ENCODE measurements around the gene DTL. TPM values are rescaled to one million over a fixed set of nuclear protein-coding genes. Genes with fewer than 3 reads are reported as not detected.
A peak's percentile ranks its signal among the peaks of the same experiment; 100 is the strongest.

DTL gene
- total RNA-seq, 4 donors from 2014 or later: 0.73 to 16.0 TPM; not detected in 2

GRCh38 chr1:212045981-212046380, 10.4 kb downstream of the DTL start:
- DNase-seq: no peak
- H3K4me3 ChIP-seq: no peak overlapping the region
- no peaks in the 10 kb centered on the region for H3K4me1 ChIP-seq
- no peak overlapping the region for H3K27ac ChIP-seq
- no peaks in the 10 kb centered on the region for H3K27me3 ChIP-seq
- no peak for TF ChIP-seq POLR2A (IDR thresholded peaks at IDR 0.05)
- TF ChIP-seq CTCF (IDR thresholded peaks at IDR 0.05): no peak
- H3K36me3 ChIP-seq: no peaks in the 10 kb centered on the region
- no peaks in the 10 kb centered on the region for H3K9me3 ChIP-seq
- intact Hi-C loops (cut with DNase I; ENCODE audit: low total_unique reads): no loop called here

GRCh38 chr1:212053993-212054392, 18.4 kb downstream of the DTL start:
- Histone ChIP-seq H3K4me1 (no peaks in the 10 kb centered on the region), H3K36me3 (no peaks in the 10 kb centered on the region), H3K27me3 (no peaks in the 10 kb centered on the region), H3K9me3 (peaks cover 0 to 4% of the 10 kb centered on the region in 2 donors), H3K27ac (no peak overlapping the region), H3K4me3 (no peak overlapping the region)
- intact Hi-C loops (cut with DNase I; ENCODE audit: low total_unique reads): no loop called here
- DNase-seq: no peak
- TF ChIP-seq CTCF (IDR thresholded peaks at IDR 0.05) (no peak), POLR2A (IDR thresholded peaks at IDR 0.05) (no peak)

GRCh38 chr1:212055333-212055732, 19.8 kb downstream of the DTL start:
- Histone ChIP-seq H3K9me3 (peaks cover 0 to 4% of the 10 kb centered on the region in 2 donors), H3K27ac (no peak overlapping the region), H3K4me1 (no peaks in the 10 kb centered on the region), H3K36me3 (no peaks in the 10 kb centered on the region), H3K27me3 (no peaks in the 10 kb centered on the region), H3K4me3 (no peak overlapping the region)
- no peak for TF ChIP-seq POLR2A (IDR thresholded peaks at IDR 0.05)
- no peak for TF ChIP-seq CTCF (IDR thresholded peaks at IDR 0.05)
- intact Hi-C loops (cut with DNase I; ENCODE audit: low total_unique reads): no loop called here
- DNase-seq: no peak

- no peaks in the 10 kb centered on the region for H3K27me3 ChIP-seq
- TF ChIP-seq POLR2A (IDR thresholded peaks at IDR 0.05): no peak
- TF ChIP-seq CTCF (IDR thresholded peaks at IDR 0.05): no peak
- no peak for DNase-seq
- H3K36me3 ChIP-seq: no peaks in the 10 kb centered on the region
- H3K4me1 ChIP-seq: no peaks in the 10 kb centered on the region
- H3K9me3 ChIP-seq: peaks cover 0 to 4% of the 10 kb centered on the region in 2 donors
- H3K27ac ChIP-seq: no peak overlapping the region
- no peak overlapping the region for H3K4me3 ChIP-seq
- intact Hi-C loops (cut with DNase I; ENCODE audit: low total_unique reads): no loop called here
These were observed 25.3 kb downstream of the DTL start for GRCh38 chr1:212060632-212061472.

GRCh38 chr1:212062832-212063438, 27.4 kb downstream of the DTL start:
- no peaks in the 10 kb centered on the region for H3K4me1 ChIP-seq
- no peak for DNase-seq
- H3K36me3 ChIP-seq: no peaks in the 10 kb centered on the region
- H3K27ac ChIP-seq: no peak overlapping the region
- H3K4me3 ChIP-seq: no peak overlapping the region
- intact Hi-C loops (cut with DNase I; ENCODE audit: low total_unique reads): no loop called here
- H3K9me3 ChIP-seq: no peaks in the 10 kb centered on the region
- no peaks in the 10 kb centered on the region for H3K27me3 ChIP-seq
- no peak for TF ChIP-seq POLR2A (IDR thresholded peaks at IDR 0.05)
- TF ChIP-seq CTCF (IDR thresholded peaks at IDR 0.05): peak; percentile 59 to 71 (median 68)
